Skeletal muscle cell (primary cell): ENCODE results near the gene NINL.
"Not testable (repeated sequence)": the region's sequence is repeated elsewhere in the genome, so short reads cannot be mapped to it uniquely, and the experiment has no call there.

Experiments used
- DNase-seq: peaks from one replicate; pipeline ENCODE4 v3.0.0-alpha.2; 2010; ENCODE audit warnings: low read depth
- H3K4me3 ChIP-seq: 2 replicates; pipeline ENCODE4 v1.5.1; 2011; ENCODE audit warnings: low read depth, mild to moderate bottlenecking, control low read depth, low read length, moderate library complexity

The NINL gene

GRCh38 chr20:25510202-25510601 is 75.1 kb downstream of the NINL start:
- no peak for DNase-seq
- no peak overlapping the region for H3K4me3 ChIP-seq

GRCh38 chr20:25509084-25509483 is 76.2 kb downstream of the NINL start:
- H3K4me3 ChIP-seq: no peak overlapping the region
- no peak for DNase-seq

- H3K4me3 ChIP-seq: no peak overlapping the region
- peak; percentile 74 for DNase-seq
These were observed 77.1 kb downstream of the NINL start for GRCh38 chr20:25508083-25508770.

GRCh38 chr20:25507385-25508082 is 77.8 kb downstream of the NINL start:
- DNase-seq: no peak
- no peak overlapping the region for H3K4me3 ChIP-seq

- no peak overlapping the region for H3K4me3 ChIP-seq
- DNase-seq: no peak
These were observed 80.8 kb downstream of the NINL start for GRCh38 chr20:25504366-25505135.

GRCh38 chr20:25503936-25504335 is 81.4 kb downstream of the NINL start:
- no peak for DNase-seq

GRCh38 chr20:25503051-25503639 is 82.2 kb downstream of the NINL start:
- not testable (repeated sequence) for H3K4me3 ChIP-seq, DNase-seq

More at GRCh38 chr20:25503936-25504335, 81.4 kb downstream of the NINL start:
- H3K4me3 ChIP-seq: no peak overlapping the region

- no peak overlapping the region for H3K4me3 ChIP-seq
- DNase-seq: no peak
These were observed 84.4 kb downstream of the NINL start for GRCh38 chr20:25500880-25501351.

GRCh38 chr20:25499855-25500434 is 85.4 kb downstream of the NINL start:
- DNase-seq: no peak
- no peak overlapping the region for H3K4me3 ChIP-seq

- no peak for DNase-seq
- H3K4me3 ChIP-seq: no peak overlapping the region
These were observed 86.3 kb downstream of the NINL start for GRCh38 chr20:25499031-25499430.

GRCh38 chr20:25498280-25498606 is 87.1 kb downstream of the NINL start:
- H3K4me3 ChIP-seq: no peak overlapping the region
- no peak for DNase-seq

- H3K4me3 ChIP-seq: no peak overlapping the region
- DNase-seq: no peak
These were observed 87.6 kb downstream of the NINL start for GRCh38 chr20:25497586-25498279.

- H3K4me3 ChIP-seq: no peak overlapping the region
- peak; percentile 60 for DNase-seq
These were observed 88.3 kb downstream of the NINL start for GRCh38 chr20:25496968-25497401.

- H3K4me3 ChIP-seq: no peak overlapping the region
- no peak for DNase-seq
These were observed 89.0 kb downstream of the NINL start for GRCh38 chr20:25496165-25496967.

- H3K4me3 ChIP-seq: no peak overlapping the region
- no peak for DNase-seq
These were observed 90.0 kb downstream of the NINL start for GRCh38 chr20:25495189-25495824.

GRCh38 chr20:25494506-25495188 is 90.7 kb downstream of the NINL start:
- H3K4me3 ChIP-seq: no peak overlapping the region
- DNase-seq: no peak

GRCh38 chr20:25493748-25494505 is 91.4 kb downstream of the NINL start:
- no peak overlapping the region for H3K4me3 ChIP-seq
- DNase-seq: no peak
